Motor neuron (in vitro differentiated cells): ENCODE measurements around the gene IFT122. TPM values are rescaled to one million over a fixed set of nuclear protein-coding genes. Genes with fewer than 3 reads are reported as not detected.
A peak's percentile ranks its signal among the peaks of the same experiment; 100 is the strongest.

ENCODE experiments used
- ATAC-seq, 8 experiments: fragments of 200-7000 bp; cut with Tn5 transposase; replicated peaks in 6 of 8; 2 replicates each; pipeline ENCODE4 v1.8.0; 2021; ENCODE audit warnings: mild to moderate bottlenecking in 8 of 8, moderate library complexity in 8 of 8
- H3K27ac ChIP-seq, 2 donors: fragments of 250-450 bp; sonication (Bioruptor Pico); 2 replicates each; pipeline ENCODE4 v1.9.0; 2021; ENCODE audit warnings: antibody characterized with exemption in 2 of 2, mild to moderate bottlenecking in 2 of 2, moderate library complexity in 1 of 2
- H3K4me1 ChIP-seq, 2 donors: fragments of 250-450 bp; sonication (Bioruptor Pico); replicated peaks in 1 of 2; 2 replicates each; pipeline ENCODE4 v1.6.1; 2021; ENCODE audit warnings: antibody characterized with exemption in 2 of 2, mild to moderate bottlenecking in 2 of 2, moderate library complexity in 1 of 2
- H3K4me3 ChIP-seq, 5 donors: fragments of 250-450 bp; sonication (Bioruptor Pico); 2 replicates each; pipeline ENCODE4 v1.9.0; 2021; ENCODE audit warnings: antibody characterized with exemption in 5 of 5, mild to moderate bottlenecking in 5 of 5, moderate library complexity in 4 of 5
- WGBS, 10 experiments: fragments of 450-650 bp; shearing (Covaris generic); methylation state at CpG; one replicate each; pipeline ENCODE4 v1.0.0; 2022; 5-methylcytosine and 5-hydroxymethylcytosine counted together
- in situ Hi-C, 9 experiments: fragments of 400-800 bp; cut with MboI; loops; one replicate each; pipeline ENCODE4 v1.15.0; 2021; ENCODE audit warnings: low sequenced_read_pairs in 9 of 9, low pct_unique_long_range_greater_than_20kb in 2 of 9; ENCODE audit not compliant: unreplicated experiment in 9 of 9
- total RNA-seq, 8 experiments: library from RNA; unstranded; fragments of 300-600 nt; gene quantifications; 2 replicates each; pipeline versions ENCODE4 v1.2.3 to v1.2.4, GENCODE V29; 2022

The IFT122 gene
- total RNA-seq, 8 experiments from 2014 or later = 8.4 to 34.5 (median 24.8) TPM

DNA sequence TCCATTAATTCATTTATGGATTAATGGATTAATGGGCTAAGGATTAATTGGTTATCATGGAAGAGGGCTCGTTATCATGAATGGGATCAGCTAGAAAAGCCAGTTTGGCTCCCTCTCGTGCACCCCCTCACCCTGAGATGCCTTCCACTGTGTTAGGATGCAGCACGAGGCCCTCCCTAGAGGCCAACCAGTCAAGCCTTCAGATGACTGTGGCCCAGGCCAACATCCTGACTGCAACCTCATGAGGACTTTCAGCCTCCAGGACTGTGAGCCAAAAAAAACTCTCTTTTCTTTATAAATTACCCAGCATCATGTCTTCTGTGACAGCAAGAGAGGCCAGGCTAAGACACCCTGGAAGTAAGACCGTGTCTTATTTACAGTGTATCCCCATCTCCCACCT lies 20.5 kb upstream of the IFT122 start:
- in situ Hi-C loops = no loop called here
- 14 to 86% (median 53%) methylated on average over 1 to 4 of the region's 4 CpGs; no CpG with 5 or more reads in 5 of the 10 experiments for WGBS, 10 experiments
- Histone ChIP-seq H3K4me3 (no peak overlapping the region), H3K4me1 (no peaks in the 10 kb centered on the region), H3K27ac (no peak overlapping the region)
- no peak for ATAC-seq

DNA sequence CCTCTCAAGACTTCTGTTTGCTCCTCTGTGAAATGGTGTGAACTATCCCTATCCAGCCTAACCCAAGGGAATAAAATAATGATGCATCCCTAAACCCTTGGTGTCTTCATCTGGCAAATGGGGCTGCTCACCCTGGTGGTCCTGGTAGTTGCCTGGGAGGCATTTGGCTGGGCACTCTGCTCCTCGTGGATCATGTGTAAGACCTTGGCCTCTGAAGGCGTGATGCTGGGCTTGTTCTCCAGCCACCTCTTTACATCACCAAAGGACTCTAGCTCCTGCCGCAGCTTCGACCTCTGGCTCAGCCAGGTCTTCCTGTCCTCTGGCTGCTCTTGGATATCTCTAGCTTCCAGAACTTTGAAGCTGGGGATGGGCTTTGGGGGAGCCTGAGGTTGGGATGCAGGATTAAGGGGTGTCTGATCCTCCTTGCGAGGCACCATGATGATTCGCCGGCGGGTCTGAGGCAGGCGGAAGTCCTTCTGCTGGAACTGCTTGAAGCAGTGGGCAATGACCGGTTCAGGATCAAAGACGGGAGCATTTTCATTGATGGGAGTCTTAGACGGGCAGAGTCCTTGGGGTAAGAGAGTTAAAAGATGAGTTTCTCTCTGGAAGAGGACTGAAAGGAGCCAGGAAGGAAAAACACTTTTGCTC lies 18.7 kb upstream of the IFT122 start:
- no peak overlapping the region for H3K4me3 ChIP-seq
- ATAC-seq = no peak
- in situ Hi-C loops = no loop called here
- 0 to 100% (median 82%) methylated on average over 1 to 7 of the region's 12 CpGs; no CpG with 5 or more reads in 4 of the 10 experiments for WGBS, 10 experiments
- peaks cover 0 to 4% of the 10 kb centered on the region in 2 donors for H3K4me1 ChIP-seq
- no peak overlapping the region for H3K27ac ChIP-seq

DNA sequence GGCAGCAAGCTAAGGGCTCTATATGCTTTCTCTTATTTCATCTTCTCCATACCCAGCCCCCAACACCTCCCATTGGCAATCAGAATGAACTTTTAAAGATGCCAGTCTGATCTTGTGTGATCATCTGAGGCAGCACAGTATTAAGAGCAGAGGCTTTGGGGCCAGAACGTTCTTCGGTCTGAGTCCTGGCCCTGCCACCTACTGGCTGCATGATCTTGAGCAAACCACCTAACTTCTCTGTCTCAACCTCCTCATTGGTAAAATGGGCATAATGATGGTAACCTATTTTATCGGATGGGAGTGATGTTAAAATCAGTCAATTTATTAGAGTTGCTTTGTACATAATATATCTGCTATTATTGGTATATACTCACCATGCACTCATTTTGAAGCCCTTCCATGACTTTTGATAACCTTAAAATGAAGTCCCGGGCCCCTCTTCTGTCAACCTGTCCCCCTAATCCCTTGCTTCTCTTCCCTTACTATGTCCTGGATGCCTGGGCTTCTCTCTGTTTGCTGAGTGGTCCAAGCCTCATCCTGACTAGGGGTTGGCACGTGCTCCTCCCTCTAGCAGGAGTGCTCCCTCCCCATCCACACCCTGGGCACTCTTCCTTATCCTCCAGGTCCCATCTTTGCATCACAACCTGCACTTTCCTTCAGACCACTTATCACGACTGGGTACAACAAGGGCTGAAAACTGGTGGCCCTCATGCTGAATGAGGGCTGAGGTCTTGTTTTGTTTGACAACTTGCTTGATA lies 17.9 kb upstream of the IFT122 start:
- in situ Hi-C loops = no loop called here
- Histone ChIP-seq H3K27ac (no peak overlapping the region), H3K4me1 (peaks cover 0 to 4% of the 10 kb centered on the region in 2 donors), H3K4me3 (no peak overlapping the region)
- 0 to 95% (median 61%) methylated on average over 1 to 5 of the region's 6 CpGs for WGBS, 10 experiments
- no peak for ATAC-seq

DNA sequence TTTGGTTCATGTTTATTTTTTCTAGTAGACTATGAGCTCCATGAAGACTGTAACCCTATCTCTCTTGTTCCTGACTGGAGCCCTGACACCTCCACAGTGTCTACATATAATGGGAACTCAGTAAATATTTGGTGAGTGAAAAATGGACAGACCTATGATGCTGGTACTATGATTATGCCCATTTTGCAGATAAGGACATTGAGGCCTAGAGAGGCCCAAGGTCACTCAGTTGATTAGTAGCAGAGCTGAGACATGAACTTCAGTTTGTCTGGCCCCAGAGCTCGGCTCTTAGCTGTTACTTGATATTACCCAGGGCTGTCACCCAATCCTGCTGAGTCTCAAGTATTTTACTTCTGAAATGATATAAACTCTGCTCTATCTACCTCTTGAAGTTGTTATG lies 17.1 kb upstream of the IFT122 start:
- 33 to 100% (median 89%) methylated on average over 1 of the region's 1 CpG; no CpG with 5 or more reads in 5 of the 10 experiments for WGBS, 10 experiments
- Histone ChIP-seq H3K4me1 (peaks cover 4 to 7% of the 10 kb centered on the region in 2 donors), H3K4me3 (no peak overlapping the region), H3K27ac (no peak overlapping the region)
- no peak for ATAC-seq
- in situ Hi-C loops = no loop called here

DNA sequence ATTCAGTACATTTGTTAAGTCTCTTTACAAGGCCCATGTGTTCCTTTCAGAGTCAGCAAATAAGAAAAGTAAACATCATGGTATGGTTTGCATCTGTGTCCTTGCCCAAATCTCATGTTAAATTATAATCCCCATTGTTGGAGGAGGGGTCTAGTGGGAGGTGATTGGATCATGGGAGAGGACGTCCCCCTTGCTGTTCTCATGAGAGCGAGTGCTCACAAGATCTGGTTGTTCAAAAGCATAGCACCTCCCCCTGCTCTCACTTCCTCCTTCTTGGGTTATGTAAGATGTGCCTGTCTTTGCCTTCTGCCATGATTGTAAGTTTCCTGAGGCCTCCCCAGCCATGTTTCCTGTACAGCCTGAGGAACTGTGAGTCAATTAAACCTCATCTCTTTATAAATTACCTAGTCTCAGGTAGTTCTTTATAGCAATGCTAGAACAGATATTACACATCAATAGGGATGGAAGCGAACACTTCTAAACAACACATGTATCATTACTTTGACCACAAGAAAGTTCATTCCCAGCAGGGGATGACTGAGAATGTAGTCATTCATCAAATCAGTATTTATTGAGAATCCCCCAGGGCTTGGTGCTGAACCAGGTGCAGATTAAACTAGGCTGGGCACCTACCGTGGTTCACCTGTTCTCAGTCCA lies 15.7 kb upstream of the IFT122 start:
- Histone ChIP-seq H3K4me3 (no peak overlapping the region), H3K27ac (no peak overlapping the region), H3K4me1 (peaks cover 5 to 13% of the 10 kb centered on the region in 2 donors)
- WGBS, 10 experiments = 50 to 100% (median 80%) methylated on average over 1 to 3 of the region's 4 CpGs; no CpG with 5 or more reads in 4 of the 10 experiments
- in situ Hi-C loops = no loop called here
- no peak for ATAC-seq

DNA sequence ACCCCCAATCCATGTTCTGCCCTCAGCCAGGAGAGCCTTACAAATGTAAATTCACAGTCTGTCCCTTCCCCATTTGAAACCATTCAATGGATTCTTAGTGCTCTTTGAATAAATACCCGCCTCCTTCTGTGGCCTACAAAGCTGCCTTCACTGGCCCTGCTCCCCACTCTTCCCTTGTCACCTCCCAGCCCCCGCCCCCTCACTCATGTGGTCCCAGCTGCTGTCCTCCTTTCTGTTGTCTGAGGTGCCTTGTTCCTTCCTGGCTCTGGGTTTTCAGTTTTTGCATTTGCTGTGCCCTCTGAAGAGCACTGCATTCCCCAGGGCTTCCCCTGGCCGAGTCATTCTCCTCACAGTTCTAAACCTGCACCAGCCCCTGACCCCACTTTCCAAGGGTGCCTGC lies 14.8 kb upstream of the IFT122 start:
- no peak for ATAC-seq
- Histone ChIP-seq H3K27ac (no peak overlapping the region), H3K4me3 (no peak overlapping the region), H3K4me1 (peaks cover 5 to 13% of the 10 kb centered on the region in 2 donors)
- WGBS, 10 experiments = 33 to 60% (median 40%) methylated on average over 1 of the region's 3 CpGs; no CpG with 5 or more reads in 7 of the 10 experiments
- in situ Hi-C loops = no loop called here

DNA sequence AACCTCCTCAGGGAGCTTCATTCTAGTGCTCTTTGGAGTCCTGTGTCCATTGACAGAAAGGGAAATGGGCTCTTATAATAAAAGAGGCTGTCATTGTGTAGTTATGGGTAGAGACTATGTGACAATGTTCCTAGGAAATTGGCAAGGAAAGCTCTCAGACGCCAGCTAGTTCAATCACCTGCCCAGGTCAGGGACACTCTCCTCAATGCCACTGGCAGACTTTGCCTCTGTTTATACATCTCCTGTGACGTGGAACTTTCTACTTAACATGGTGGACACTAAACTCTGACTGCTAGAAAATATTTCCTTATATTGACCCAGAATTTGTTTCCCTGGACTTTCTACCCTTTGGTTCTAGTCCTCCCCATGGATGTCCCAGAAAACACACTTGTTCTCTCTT lies 14.4 kb upstream of the IFT122 start:
- Histone ChIP-seq H3K4me1 (peaks cover 5 to 13% of the 10 kb centered on the region in 2 donors), H3K4me3 (no peak overlapping the region), H3K27ac (no peak overlapping the region)
- in situ Hi-C loops = no loop called here
- 20 to 100% (median 87%) methylated on average over 1 to 2 of the region's 2 CpGs; no CpG with 5 or more reads in 2 of the 10 experiments for WGBS, 10 experiments
- ATAC-seq = no peak

DNA sequence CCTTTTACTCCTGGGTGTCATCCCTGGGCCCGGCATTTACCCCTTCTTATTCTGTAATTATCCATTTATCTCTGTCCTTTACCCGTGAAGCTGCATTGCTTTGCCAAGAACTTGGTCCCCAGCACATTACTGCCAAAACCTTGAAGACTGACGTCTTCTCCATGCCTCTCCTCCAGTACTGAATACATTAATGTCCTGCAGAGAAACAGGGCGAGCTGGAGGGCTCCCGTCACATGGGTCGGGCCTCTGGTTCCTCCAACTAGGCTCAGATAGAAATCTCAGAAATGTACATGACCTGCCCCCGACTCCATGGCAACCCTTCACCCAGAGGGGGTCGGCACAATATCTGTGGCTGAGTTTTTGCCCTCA lies 12.0 kb upstream of the IFT122 start:
- in situ Hi-C loops = no loop called here
- WGBS, 10 experiments = 0 to 80% (median 14%) methylated on average over 1 to 7 of the region's 8 CpGs; no CpG with 5 or more reads in 1 of the 10 experiments
- H3K4me3 ChIP-seq = peak overlapping the region; percentile 33 to 48 (median 35)
- H3K27ac ChIP-seq = no peak overlapping the region
- peaks cover 5 to 13% of the 10 kb centered on the region in 2 donors for H3K4me1 ChIP-seq
- peak; percentile 25 to 58 (median 40) for ATAC-seq

DNA sequence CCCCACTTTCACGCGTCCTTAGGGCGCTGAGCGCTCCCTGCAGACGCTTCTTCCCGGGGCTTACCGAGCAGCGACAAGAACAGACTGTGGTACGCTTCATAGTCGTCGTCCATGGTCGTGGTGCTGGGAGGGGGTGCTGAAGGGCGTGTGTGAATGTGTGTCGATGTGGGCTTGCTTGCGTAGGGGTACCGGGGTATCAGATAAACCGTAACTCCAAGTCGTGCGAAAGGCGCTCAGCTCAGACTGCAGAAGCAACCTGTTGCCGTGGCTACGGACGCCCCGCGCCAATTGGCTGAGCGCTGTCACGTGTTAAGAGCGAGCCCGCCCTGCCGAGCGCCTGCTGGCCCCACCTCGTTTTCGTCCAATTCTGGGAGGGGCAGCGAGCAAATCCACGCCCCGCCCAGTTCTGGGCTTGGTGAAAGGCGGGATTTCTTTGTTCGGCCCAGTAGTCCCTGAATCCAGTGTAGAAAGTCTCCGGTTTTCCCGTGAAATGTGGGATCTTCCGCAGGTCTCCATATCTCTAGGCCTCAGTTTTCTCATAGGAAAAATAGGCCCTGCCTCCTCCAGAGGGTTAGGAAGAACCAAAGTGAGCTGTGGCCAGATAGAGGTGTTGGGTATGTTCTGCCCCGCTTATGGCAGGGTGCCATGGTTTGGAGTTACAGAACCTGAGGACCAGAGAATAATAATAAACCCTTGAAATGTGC lies 11.5 kb upstream of the IFT122 start, which contains the start of gene EFCAB12:
EFCAB12 (minus strand) TSS at position 261 of the 704 bp plus-strand sequence; CDS start at position 113, 148 bp downstream.
- in situ Hi-C loops = no loop called here
- Histone ChIP-seq H3K27ac (peak within 1 kb of the TSS in 1 of 2 donors; percentile 43), H3K4me1 (peaks cover 5 to 13% of the 10 kb centered on the region in 2 donors), H3K4me3 (peak within 1 kb of the TSS; percentile 33 to 48 (median 35))
- peak; percentile 94 to 99 (median 98) for ATAC-seq
- 0 to 60% (median 13%) methylated on average over 1 to 26 of the region's 42 CpGs; no CpG with 5 or more reads in 1 of the 10 experiments for WGBS, 10 experiments

DNA sequence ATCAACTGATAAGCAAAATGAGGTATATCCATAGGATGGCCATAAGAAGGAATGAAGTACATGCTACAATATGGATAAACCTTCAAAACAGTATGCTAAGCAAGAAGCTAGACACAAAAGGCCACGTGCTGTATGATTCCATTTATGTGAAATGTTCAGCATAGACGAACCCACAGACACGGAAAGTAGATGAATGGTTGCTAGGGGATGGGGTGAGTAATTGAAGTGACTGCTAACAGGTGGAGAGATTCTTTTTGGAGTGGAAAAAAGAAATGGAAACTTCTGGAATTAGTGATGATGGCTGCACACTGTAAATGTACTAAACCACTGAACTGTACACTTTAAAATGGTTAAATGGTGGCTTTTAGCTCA lies 11.0 kb upstream of the IFT122 start:
- 33 to 83% (median 71%) methylated on average over 1 to 3 of the region's 3 CpGs; no CpG with 5 or more reads in 3 of the 10 experiments for WGBS, 10 experiments
- peak in 2 of 8 experiments; percentile 2 for ATAC-seq
- in situ Hi-C loops = no loop called here
- peak overlapping the region in 3 of 5 donors; percentile 33 to 48 (median 35) for H3K4me3 ChIP-seq
- peaks cover 5 to 13% of the 10 kb centered on the region in 2 donors for H3K4me1 ChIP-seq
- H3K27ac ChIP-seq = no peak overlapping the region

DNA sequence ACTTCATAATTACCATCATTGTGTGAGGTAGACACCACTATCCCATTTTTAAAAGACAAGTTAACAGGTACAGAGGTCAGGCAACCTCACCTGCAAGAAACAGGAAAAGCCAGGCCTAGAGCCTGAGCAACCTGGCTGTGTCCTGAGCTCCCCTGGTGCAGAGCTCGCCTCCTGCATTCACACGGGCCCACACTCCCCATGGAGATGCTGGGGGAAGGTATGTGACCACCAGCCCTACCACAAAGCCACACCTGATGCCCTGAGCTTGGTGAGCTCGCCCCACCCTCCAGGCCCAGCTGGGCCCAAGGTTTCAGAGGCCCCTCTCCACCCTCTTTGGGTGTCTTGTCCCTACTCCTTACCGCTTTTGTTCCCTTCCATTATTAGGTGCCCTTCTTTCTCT lies 10.4 kb upstream of the IFT122 start:
- Histone ChIP-seq H3K4me1 (peaks cover 5 to 13% of the 10 kb centered on the region in 2 donors), H3K4me3 (no peak overlapping the region), H3K27ac (no peak overlapping the region)
- ATAC-seq = no peak
- in situ Hi-C loops = no loop called here
- WGBS, 10 experiments = 100% methylated on average over 1 of the region's 4 CpGs; no CpG with 5 or more reads in 7 of the 10 experiments

DNA sequence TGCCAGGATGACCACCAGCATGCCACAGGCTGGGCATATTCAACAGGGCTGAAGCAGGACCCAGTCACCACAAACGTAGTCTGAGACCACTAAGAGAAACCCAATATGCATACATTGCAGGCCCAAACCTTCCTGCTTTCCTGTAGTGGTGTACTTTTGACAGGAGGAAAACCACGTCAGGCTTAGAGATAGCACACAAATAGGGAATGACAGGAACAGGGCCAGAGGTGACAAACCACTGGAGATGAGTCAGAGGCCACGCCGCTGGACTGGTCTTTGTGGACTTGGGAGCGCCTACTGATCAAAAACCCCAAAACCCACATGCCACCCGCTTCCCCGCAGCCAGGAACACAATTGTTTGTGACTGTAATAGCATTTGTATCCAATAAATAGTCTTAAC lies 8.0 kb upstream of the IFT122 start:
- 72 to 100% (median 100%) methylated on average over 2 to 7 of the region's 7 CpGs; no CpG with 5 or more reads in 3 of the 10 experiments for WGBS, 10 experiments
- no peak overlapping the region for H3K4me3 ChIP-seq
- no peak overlapping the region for H3K27ac ChIP-seq
- no peak for ATAC-seq
- in situ Hi-C loops = no loop called here
- H3K4me1 ChIP-seq = peaks cover 8% of the 10 kb centered on the region in 2 donors
